ENCODE measurements around the gene MSMB. TPM values are rescaled to one million over a fixed set of nuclear protein-coding genes. Genes with fewer than 3 reads are reported as not detected.

The MSMB gene
- total RNA-seq, 1 donor from 2014 or later, result not detected

GRCh38 chr10:46042527-46042926 lies 3.5 kb downstream of the MSMB start:
- ATAC-seq (no peak), DNase-seq (no peak)
- intact Hi-C loops (cut with micrococcal nuclease), result no loop called here

DNA sequence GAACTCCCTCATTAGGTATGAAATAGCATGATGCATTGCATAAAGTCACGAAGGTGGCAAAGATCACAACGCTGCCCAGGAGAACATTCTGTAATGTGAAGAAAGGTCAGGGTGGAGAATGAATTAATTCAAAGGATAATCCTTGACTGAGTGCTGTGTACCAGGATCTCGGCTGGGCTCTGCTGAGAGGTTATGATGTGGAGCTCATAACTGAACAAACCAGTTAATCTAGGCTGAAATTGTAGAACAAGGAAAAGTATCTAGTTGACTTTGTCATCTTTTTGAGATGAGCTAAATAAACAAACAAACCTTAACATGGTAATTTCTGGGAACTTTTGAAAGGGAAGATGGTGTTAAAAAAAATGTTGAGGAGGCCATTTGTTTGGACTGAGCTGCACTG lies 6.1 kb downstream of the MSMB start:
- intact Hi-C loops (cut with micrococcal nuclease), result no loop called here
- no peak for ATAC-seq
- no peak for DNase-seq

DNA sequence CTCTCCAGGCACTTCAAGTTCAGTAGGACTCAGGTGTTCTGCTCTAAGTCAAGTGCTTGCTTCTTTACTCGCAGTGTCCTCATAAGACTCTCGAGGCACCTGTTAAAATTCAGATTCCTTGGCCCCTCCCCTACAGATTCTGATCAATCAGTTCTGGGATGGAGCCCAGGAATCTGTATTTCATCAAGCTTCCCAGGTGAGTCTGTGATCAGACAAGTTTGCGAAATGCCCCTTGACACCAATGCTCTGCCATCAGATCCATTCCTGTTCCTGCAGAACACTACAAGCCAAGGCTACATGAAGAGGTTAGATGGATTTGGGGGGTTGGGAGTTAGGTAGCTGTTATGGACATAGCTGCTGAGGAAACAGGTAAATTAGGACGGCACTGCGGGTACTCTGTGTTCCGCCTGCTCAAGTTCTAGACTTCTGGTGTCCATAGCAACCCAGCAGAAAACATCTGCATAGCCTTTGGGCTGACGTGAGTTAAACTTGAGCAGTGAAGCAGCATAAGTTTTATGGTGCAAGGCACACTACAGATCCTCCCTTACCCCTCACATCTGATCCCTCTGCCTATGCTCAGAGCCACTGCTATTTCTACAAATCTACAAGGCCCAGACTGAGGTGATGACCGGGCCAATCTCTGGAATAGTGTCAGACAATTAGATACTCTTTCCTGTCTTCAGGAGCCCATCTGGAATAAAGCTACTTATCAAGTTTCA lies 8.8 kb downstream of the MSMB start:
- no peak for DNase-seq
- intact Hi-C loops (cut with micrococcal nuclease), result no loop called here
- ATAC-seq, result no peak

DNA sequence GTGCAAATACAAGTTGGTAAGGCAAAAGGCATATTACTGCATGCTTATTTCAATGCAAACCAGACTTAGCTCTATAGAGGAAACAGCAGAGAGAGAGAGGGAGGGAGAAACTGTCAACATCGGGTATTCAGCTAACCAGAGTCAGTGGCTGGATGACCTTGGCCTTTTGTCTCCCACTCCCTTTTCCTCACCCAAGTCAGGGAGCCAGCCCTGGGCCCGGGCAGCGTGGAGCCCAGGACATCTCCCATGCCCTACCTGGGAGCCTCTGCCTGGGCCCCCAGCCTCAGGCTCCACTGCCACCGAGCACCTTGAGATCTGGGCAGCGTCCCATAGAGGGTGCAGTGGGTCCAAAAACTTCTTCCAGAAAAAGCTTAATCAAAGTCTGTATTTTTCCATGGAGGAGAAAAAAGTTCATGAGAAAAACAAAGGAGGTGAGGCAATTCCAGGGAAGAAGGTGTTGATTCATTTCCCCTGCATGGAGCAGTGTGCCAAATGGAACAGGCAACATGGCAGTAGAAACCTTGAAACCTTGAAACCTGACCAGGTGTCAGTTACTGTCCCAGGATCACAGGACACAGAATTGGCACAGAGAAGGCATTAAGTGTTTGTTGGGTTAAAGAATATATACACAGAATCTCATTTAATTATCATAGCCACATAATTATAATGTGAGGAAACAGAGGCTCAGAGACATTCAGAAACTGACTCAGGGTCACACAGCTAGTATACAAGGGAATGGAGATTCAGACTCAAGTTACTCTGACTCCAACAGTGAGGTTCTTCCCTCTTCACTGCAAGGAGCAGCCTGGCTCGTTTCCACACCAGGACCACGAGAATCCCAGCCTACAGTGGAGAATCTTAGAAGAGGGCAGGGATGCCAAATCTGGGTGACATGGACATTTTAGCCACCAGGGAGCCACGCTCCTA lies 9.9 kb downstream of the MSMB start:
- intact Hi-C loops (cut with micrococcal nuclease), result no loop called here
- ATAC-seq, result no peak
- DNase-seq, result no peak

DNA sequence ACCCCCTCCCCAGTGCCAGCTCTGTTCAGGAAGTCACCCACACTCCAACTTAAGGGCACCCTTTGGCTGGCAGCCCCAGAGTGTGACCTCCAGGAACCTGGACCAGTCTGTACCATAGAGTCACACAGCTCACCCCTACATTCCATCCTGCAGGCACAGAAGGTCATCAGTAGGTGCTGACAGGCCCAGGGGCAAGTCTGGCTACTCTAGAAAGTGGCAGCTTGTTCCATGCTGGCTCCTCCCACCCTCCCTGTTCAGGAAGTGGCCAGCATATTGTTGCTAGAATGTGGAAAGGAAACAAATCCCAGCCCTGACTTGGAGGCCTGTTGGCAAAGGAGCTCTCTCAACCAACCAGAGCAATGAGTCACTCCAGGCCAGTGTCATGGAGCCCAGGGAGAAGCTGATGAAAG lies 12.5 kb downstream of the MSMB start:
- no peak for DNase-seq
- intact Hi-C loops (cut with micrococcal nuclease), result no loop called here
- no peak for ATAC-seq

- ATAC-seq (no peak), DNase-seq (no peak)
- intact Hi-C loops (cut with micrococcal nuclease), result no loop called here
These were observed 14.2 kb downstream of the MSMB start for GRCh38 chr10:46031648-46032532.

- intact Hi-C loops (cut with micrococcal nuclease), result no loop called here
- peak; percentile 98 for DNase-seq
- ATAC-seq, result peak; percentile 97
These were observed 15.8 kb downstream of the MSMB start, which contains the start of gene NCOA4 for GRCh38 chr10:46030091-46030937. Gene NCOA4 (minus strand): TSS chr10:46030623. CDS start chr10:46016680, 13,943 bp downstream.

GRCh38 chr10:46029461-46030030 lies 16.5 kb downstream of the MSMB start:
- ATAC-seq, result no peak
- no peak for DNase-seq
- intact Hi-C loops (cut with micrococcal nuclease), result no loop called here

DNA sequence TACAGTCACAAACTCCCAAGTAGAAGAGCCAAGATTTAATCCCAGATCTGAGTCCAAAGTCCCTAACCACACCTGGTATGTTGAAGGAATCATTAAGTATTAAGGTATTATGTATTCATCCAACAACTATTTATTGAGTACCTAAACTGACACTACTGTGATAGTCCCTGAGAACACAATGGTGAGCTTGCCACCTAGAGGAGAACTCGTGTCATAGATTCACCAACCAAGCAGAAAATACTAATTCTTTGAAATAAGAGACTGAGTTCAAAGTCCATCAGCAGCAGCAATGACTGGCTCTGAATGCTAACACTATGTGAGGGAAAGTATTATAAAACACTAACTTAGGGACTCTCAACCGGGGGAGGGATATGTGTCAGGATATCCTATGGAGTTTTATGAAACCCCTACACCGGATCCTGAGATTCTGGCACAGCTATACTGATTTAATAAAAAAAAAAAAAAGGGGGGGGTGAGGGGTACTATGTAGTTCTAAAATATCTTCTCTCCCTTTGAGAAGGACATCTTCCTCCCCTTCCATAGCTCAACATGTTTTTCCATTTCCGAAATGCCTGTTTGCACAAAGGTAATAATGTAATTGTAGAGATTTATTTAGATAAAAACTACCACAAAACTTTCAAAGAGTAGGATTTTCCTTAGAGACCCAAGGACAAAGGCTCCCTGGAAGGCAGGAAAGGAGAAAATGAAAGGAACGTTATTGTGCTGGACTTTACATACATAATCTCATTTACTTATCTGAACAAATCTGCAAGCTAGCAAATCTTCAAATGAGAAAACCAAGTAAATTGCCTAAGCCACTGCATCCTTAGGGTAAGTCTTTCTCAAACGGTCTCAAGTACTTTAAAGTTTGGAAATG lies 17.2 kb downstream of the MSMB start:
- intact Hi-C loops (cut with micrococcal nuclease), result no loop called here
- ATAC-seq (no peak), DNase-seq (no peak)

GRCh38 chr10:46026106-46026505 lies 20.0 kb downstream of the MSMB start:
- intact Hi-C loops (cut with micrococcal nuclease), result no loop called here
- DNase-seq (no peak), ATAC-seq (no peak)

DNA sequence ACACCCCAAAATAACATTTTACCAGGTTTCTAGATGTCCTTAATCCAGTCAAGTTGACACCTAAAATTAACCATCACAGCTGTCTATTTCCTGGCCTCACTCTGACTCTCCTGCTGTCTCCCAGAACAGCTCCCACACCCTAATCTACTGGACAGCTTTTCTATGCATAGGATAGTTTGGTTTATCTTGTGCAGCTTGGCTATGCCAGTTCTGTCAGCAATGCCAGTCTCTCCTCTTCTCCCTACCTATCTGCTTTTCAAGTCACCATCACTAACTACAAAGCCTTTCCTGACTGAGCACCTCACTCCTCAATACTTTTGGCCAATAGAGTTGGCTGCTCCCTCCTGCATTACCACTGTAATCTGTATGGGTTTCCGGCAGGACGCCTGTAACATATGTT lies 20.7 kb downstream of the MSMB start:
- DNase-seq, result no peak
- no peak for ATAC-seq
- intact Hi-C loops (cut with micrococcal nuclease), result no loop called here

DNA sequence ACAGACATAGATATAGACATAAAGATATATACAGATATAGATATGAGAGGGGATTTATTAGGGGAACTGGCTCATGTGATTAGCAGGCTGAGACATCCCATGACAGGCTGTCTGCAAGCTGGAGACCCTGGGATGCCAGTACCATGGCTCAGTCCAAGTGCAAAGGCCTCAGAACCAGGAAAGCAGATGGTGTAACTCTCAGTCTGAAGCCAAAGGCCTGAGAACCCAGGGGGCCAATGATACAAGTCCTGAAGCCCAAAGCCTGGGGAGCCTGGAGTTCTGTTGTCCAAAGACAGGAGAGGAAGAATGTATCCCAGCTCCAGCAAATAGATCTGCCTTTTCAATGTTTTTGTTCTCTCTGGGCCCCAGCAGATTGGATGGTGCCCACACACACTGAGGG lies 21.1 kb downstream of the MSMB start:
- intact Hi-C loops (cut with micrococcal nuclease), result no loop called here
- ATAC-seq, result no peak

GRCh38 chr10:46022978-46023702 lies 22.9 kb downstream of the MSMB start:
- ATAC-seq, result peak; percentile 92
- peak; percentile 96 for DNase-seq
- intact Hi-C loops (cut with micrococcal nuclease), result no loop called here

More for the DNA sequence above, 21.1 kb downstream of the MSMB start:
- DNase-seq, result no peak

DNA sequence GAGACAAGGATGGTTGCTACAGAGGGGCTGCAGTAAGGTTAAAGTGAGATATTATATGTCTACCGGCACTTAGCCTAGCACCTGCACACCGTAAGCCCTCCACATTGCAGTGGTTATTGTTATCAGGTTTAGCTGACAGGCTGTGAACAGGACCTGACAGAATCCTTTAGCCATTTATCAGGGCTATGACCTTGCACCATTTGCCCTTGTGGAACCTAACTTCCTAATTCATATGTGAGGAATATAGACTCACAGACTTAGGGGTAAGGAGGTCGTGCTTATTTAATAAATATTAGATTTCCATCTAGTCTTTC lies 25.8 kb downstream of the MSMB start:
- DNase-seq, result no peak
- intact Hi-C loops (cut with micrococcal nuclease), result no loop called here
- ATAC-seq, result peak; percentile 56

DNA sequence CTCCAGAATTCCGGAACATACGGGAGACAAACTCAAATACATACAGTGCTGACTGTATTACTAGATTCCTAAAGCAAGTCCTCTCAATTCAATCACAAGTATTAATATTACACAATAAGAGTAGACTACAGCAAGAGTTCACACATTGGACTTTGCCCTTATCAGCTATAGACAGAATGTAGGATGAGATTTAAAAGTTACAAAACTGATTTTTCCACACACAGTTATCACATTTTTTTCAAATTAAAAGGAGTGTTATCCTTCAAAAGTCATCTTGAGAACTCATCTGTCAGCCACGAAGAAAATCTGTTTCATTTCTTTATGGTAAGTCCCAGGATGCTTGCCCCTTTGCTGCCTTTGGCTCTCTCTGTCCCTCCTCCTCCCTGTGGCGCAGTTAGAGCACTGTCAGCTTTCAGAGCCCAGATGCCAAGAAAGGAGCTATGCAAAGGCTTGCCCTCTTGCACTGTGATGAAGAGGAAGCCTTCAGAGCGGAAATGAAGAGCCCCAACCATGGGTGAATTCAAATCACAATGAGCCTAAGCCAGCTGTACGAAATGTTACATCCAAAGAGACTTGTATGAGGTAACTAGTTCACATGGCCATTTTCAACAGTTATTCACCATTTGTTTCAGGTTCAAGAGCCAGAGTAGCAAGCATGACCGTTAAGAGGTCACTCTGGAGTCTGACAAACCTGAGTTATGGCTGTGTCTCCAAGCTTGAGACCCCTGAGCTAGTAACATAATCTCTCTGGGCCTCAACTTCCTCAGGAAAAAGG lies 26.3 kb downstream of the MSMB start:
- ATAC-seq (peak; percentile 64), DNase-seq (no peak)
- intact Hi-C loops (cut with micrococcal nuclease), result no loop called here

DNA sequence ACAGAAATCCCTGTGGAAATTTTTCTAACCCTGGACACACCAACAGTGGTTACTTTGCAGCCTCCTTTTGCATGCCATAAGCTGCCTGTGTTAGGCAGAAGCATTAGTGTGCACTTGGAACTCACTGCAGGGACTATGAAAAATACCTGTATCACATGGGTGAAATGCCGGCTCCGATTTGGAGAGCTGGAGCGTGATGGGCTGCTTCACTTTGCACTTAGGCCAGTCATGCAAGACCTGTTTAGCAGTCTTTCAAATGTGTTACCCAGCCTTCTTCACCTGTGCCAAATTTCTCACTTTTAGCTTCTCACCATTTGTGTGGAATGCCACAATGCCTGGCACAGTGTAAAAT lies 26.9 kb downstream of the MSMB start:
- intact Hi-C loops (cut with micrococcal nuclease), result no loop called here
- ATAC-seq, result peak; percentile 38
- peak; percentile 36 for DNase-seq

Measured in left ventricle myocardium superior (tissue), 1 donor.